WTC11 (cell line): ENCODE results near the gene TCF12.

Experiments used
- CBFB ChIP-seq: sonication (generic); formaldehyde crosslinking; IDR thresholded peaks from 2 replicates; pipeline ENCODE4 v1.8.1; 2022; ENCODE audit warnings: mild to moderate bottlenecking, low read depth, missing genetic modification reagents
- E2F5 ChIP-seq: sonication (generic); formaldehyde crosslinking; IDR thresholded peaks from 2 replicates; pipeline ENCODE4 v1.8.1; 2022; ENCODE audit warnings: mild to moderate bottlenecking, moderate library complexity, missing genetic modification reagents
- ETV6 ChIP-seq: sonication (generic); formaldehyde crosslinking; IDR thresholded peaks from 2 replicates; pipeline ENCODE4 v1.8.1; 2022; ENCODE audit warnings: mild to moderate bottlenecking, missing genetic modification reagents
- FOXP1 ChIP-seq: sonication (generic); formaldehyde crosslinking; IDR thresholded peaks from 2 replicates; pipeline ENCODE4 v1.8.0; 2022; ENCODE audit warnings: missing genetic modification reagents, mild to moderate bottlenecking, moderate library complexity, borderline replicate concordance
- IRF2 ChIP-seq: sonication (generic); formaldehyde crosslinking; IDR thresholded peaks from 2 replicates; pipeline ENCODE4 v1.8.0; 2022; ENCODE audit warnings: low read depth, missing genetic modification reagents, borderline replicate concordance
- TCF7 ChIP-seq: sonication (generic); formaldehyde crosslinking; IDR thresholded peaks from 2 replicates; pipeline ENCODE4 v1.8.0; 2022; ENCODE audit warnings: mild to moderate bottlenecking, low read depth, missing genetic modification reagents, moderate library complexity
- TP53 ChIP-seq: sonication (generic); formaldehyde crosslinking; IDR thresholded peaks from 2 replicates; pipeline ENCODE4 v1.8.1; 2023; ENCODE audit warnings: mild to moderate bottlenecking, missing genetic modification reagents
- TF ChIP-seq, protein P1 (sequence below): sonication (generic); formaldehyde crosslinking; IDR thresholded peaks from 2 replicates; pipeline ENCODE4 v1.8.1; 2023; ENCODE audit warnings: mild to moderate bottlenecking, moderate library complexity, missing genetic modification reagents
- TF ChIP-seq, protein P2 (sequence below): fragments of 200-600 bp; IDR thresholded peaks from 2 replicates; pipeline ENCODE4 v1.8.0; 2022; ENCODE audit warnings: antibody characterized with exemption

GRCh38 chr15:57079446-57079845, 161.0 kb downstream of the TCF12 start:
- no peak for TF ChIP-seq ETV6 (CRISPR knock-in tag)
- TF ChIP-seq, protein P1, sequence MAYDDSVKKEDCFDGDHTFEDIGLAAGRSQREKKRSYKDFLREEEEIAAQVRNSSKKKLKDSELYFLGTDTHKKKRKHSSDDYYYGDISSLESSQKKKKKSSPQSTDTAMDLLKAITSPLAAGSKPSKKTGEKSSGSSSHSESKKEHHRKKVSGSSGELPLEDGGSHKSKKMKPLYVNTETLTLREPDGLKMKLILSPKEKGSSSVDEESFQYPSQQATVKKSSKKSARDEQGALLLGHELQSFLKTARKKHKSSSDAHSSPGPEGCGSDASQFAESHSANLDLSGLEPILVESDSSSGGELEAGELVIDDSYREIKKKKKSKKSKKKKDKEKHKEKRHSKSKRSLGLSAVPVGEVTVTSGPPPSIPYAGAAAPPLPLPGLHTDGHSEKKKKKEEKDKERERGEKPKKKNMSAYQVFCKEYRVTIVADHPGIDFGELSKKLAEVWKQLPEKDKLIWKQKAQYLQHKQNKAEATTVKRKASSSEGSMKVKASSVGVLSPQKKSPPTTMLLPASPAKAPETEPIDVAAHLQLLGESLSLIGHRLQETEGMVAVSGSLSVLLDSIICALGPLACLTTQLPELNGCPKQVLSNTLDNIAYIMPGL (CRISPR knock-in tag): no peak
- no peak for TF ChIP-seq IRF2 (CRISPR knock-in tag)
- no peak for TF ChIP-seq TP53 (CRISPR knock-in tag)
- TF ChIP-seq, protein P2, sequence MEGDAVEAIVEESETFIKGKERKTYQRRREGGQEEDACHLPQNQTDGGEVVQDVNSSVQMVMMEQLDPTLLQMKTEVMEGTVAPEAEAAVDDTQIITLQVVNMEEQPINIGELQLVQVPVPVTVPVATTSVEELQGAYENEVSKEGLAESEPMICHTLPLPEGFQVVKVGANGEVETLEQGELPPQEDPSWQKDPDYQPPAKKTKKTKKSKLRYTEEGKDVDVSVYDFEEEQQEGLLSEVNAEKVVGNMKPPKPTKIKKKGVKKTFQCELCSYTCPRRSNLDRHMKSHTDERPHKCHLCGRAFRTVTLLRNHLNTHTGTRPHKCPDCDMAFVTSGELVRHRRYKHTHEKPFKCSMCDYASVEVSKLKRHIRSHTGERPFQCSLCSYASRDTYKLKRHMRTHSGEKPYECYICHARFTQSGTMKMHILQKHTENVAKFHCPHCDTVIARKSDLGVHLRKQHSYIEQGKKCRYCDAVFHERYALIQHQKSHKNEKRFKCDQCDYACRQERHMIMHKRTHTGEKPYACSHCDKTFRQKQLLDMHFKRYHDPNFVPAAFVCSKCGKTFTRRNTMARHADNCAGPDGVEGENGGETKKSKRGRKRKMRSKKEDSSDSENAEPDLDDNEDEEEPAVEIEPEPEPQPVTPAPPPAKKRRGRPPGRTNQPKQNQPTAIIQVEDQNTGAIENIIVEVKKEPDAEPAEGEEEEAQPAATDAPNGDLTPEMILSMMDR: no peak
- no peak for TF ChIP-seq E2F5 (CRISPR knock-in tag)
- TF ChIP-seq TCF7 (CRISPR knock-in tag): no peak
- no peak for TF ChIP-seq FOXP1 (CRISPR knock-in tag)
- TF ChIP-seq CBFB (CRISPR knock-in tag): no peak
